ENCODE results near the gene MPRIP.

- TF ChIP-seq, protein P1, sequence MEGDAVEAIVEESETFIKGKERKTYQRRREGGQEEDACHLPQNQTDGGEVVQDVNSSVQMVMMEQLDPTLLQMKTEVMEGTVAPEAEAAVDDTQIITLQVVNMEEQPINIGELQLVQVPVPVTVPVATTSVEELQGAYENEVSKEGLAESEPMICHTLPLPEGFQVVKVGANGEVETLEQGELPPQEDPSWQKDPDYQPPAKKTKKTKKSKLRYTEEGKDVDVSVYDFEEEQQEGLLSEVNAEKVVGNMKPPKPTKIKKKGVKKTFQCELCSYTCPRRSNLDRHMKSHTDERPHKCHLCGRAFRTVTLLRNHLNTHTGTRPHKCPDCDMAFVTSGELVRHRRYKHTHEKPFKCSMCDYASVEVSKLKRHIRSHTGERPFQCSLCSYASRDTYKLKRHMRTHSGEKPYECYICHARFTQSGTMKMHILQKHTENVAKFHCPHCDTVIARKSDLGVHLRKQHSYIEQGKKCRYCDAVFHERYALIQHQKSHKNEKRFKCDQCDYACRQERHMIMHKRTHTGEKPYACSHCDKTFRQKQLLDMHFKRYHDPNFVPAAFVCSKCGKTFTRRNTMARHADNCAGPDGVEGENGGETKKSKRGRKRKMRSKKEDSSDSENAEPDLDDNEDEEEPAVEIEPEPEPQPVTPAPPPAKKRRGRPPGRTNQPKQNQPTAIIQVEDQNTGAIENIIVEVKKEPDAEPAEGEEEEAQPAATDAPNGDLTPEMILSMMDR (IDR thresholded peaks at IDR 0.05), result no peak
- no peak for TF ChIP-seq POLR2A (IDR thresholded peaks at IDR 0.05)
Measured at GRCh38 chr17:17196776-17197175, 154.5 kb downstream of the MPRIP start.
